WTC11 (cell line): ENCODE results near the gene PRCC. TPM values are rescaled to one million over a fixed set of nuclear protein-coding genes. Genes with fewer than 3 reads are reported as not detected.
A peak's percentile ranks its signal among the peaks of the same experiment; 100 is the strongest.

ENCODE experiments used
- ATAC-seq: fragments of 200-7000 bp; cut with Tn5 transposase; 2 replicates; pipeline ENCODE4 v1.10.0; 2021; ENCODE audit warnings: mild to moderate bottlenecking, moderate library complexity
- CTCF ChIA-PET: fragments of 300-600 bp; sonication (Branson Sonifier 250); formaldehyde crosslinking; loops from one replicate; lab custom pipeline; 2021; ENCODE audit warnings: antibody characterized with exemption; lab: Charles Lee
- POLR2A ChIA-PET: fragments of 350-600 bp; sonication (Branson Sonifier 250); formaldehyde crosslinking; loops from one replicate; lab custom pipeline; 2021; ENCODE audit warnings: antibody characterized with exemption; lab: Charles Lee
- DNase-seq: peaks from one replicate; pipeline ENCODE4 v3.0.0; 2021; ENCODE audit warnings: low spot score
- H3K27ac Mint-ChIP-seq: 2 replicates; pipeline ENCODE4 v1.8.0; 2021; ENCODE audit warnings: mixed read lengths
- H3K27me3 Mint-ChIP-seq: 2 replicates; pipeline ENCODE4 v1.8.0; 2021; ENCODE audit warnings: low read depth, mild to moderate bottlenecking, moderate library complexity, mixed read lengths
- H3K36me3 Mint-ChIP-seq: 2 replicates; pipeline ENCODE4 v1.8.0; 2021; ENCODE audit warnings: mixed read lengths
- H3K4me1 Mint-ChIP-seq: 2 replicates; pipeline ENCODE4 v1.8.0; 2022; ENCODE audit warnings: mixed read lengths
- H3K4me3 Mint-ChIP-seq: 2 replicates; pipeline ENCODE4 v1.8.0; 2021; ENCODE audit warnings: mild to moderate bottlenecking, moderate library complexity, mixed read lengths
- H3K9me3 Mint-ChIP-seq: 2 replicates; pipeline ENCODE4 v1.8.0; 2021; ENCODE audit warnings: mixed read lengths
- ATF1 ChIP-seq: sonication (generic); formaldehyde crosslinking; IDR thresholded peaks from 2 replicates; pipeline ENCODE4 v1.8.1; 2023; ENCODE audit warnings: mild to moderate bottlenecking, moderate library complexity, missing genetic modification reagents
- ATF2 ChIP-seq: sonication (generic); formaldehyde crosslinking; IDR thresholded peaks from 2 replicates; pipeline ENCODE4 v1.8.1; 2022; ENCODE audit warnings: low read depth, missing genetic modification reagents, borderline replicate concordance
- E2F1 ChIP-seq: sonication (generic); formaldehyde crosslinking; IDR thresholded peaks from 2 replicates; pipeline ENCODE4 v1.8.0; 2022; ENCODE audit warnings: mild to moderate bottlenecking, missing genetic modification reagents
- FOXJ3 ChIP-seq: sonication (generic); formaldehyde crosslinking; IDR thresholded peaks from 2 replicates; pipeline ENCODE4 v1.9.0; 2021; ENCODE audit warnings: missing genetic modification reagents, mild to moderate bottlenecking, borderline replicate concordance
- MYBL2 ChIP-seq: sonication (generic); formaldehyde crosslinking; IDR thresholded peaks from 2 replicates; pipeline ENCODE4 v1.8.1; 2023; ENCODE audit warnings: mild to moderate bottlenecking, moderate library complexity, missing genetic modification reagents
- PRRX2 ChIP-seq: fragments of 250-450 bp; sonication (Bioruptor Pico); IDR thresholded peaks from 2 replicates; pipeline ENCODE4 v1.8.0; 2021; ENCODE audit warnings: mild to moderate bottlenecking
- RORB ChIP-seq: fragments of 250-450 bp; sonication (Bioruptor Pico); IDR thresholded peaks from 2 replicates; pipeline ENCODE4 v1.9.0; 2021; ENCODE audit warnings: mild to moderate bottlenecking
- SP1 ChIP-seq: sonication (generic); formaldehyde crosslinking; conservative IDR thresholded peaks from 2 replicates; pipeline ENCODE4 v1.8.1; 2022; ENCODE audit warnings: missing genetic modification reagents
- TP53 ChIP-seq: sonication (generic); formaldehyde crosslinking; IDR thresholded peaks from 2 replicates; pipeline ENCODE4 v1.8.1; 2023; ENCODE audit warnings: mild to moderate bottlenecking, missing genetic modification reagents
- ZMAT4 ChIP-seq: fragments of 250-450 bp; sonication (Bioruptor Pico); IDR thresholded peaks from 2 replicates; pipeline ENCODE4 v1.9.0; 2021; ENCODE audit warnings: mild to moderate bottlenecking
- ZNF416 ChIP-seq: fragments of 250-450 bp; sonication (Bioruptor Pico); IDR thresholded peaks from 2 replicates; pipeline ENCODE4 v1.9.0; 2021; ENCODE audit warnings: mild to moderate bottlenecking, inconsistent platforms
- ZNF423 ChIP-seq: fragments of 250-450 bp; sonication (Bioruptor Pico); IDR thresholded peaks from 2 replicates; pipeline ENCODE4 v2.1.2; 2022; ENCODE audit warnings: mild to moderate bottlenecking, moderate library complexity
- total RNA-seq: library from RNA; stranded (reverse); gene quantifications from 3 replicates; pipeline ENCODE4 v1.2.3, GENCODE V29; 2021
- TF ChIP-seq, protein P1 (sequence below): sonication (generic); formaldehyde crosslinking; IDR thresholded peaks from 2 replicates; pipeline ENCODE4 v1.8.0; 2023; ENCODE audit warnings: mild to moderate bottlenecking, missing genetic modification reagents
- TF ChIP-seq, protein P2 (sequence below): sonication (generic); formaldehyde crosslinking; IDR thresholded peaks from 2 replicates; pipeline ENCODE4 v1.8.0; 2022; ENCODE audit warnings: mild to moderate bottlenecking, missing genetic modification reagents

The PRCC gene
- total RNA-seq, 1 experiment from 2014 or later = 97.4 TPM

DNA sequence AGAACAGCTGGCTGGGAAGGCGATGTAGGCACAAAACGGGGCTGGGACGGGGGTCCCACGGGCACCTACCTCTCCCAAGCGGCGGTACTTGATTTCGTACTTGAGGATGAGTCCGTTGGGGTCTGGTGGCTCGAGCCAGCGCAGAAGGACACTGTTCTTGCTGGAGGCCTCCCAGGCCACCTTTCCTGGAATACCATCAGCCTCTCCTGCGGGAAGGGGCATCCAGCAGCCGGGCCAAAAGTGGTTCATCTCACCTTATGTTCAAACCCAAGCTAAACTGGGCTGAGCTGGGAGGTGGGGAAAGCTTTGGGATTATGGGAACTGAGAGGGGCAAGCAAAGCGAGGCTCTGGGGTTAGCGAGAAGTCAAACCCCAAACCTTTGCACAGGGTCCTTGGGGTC, 77.3 kb downstream of the PRCC start:
- POLR2A ChIA-PET = no interaction called here
- H3K4me3 Mint-ChIP-seq = peak overlapping the region; percentile 72
- no peaks in the 10 kb centered on the region for H3K36me3 Mint-ChIP-seq
- peaks cover 18% of the 10 kb centered on the region for H3K4me1 Mint-ChIP-seq
- no peaks in the 10 kb centered on the region for H3K9me3 Mint-ChIP-seq
- CTCF ChIA-PET = interaction anchor here (0.7 to 1.3 kb wide), 5 partner anchors 13 to 46 kb away, joined by 3 to 18 read pairs (median 4); partner anchors contain the start of genes INSRR and NTRK1
- ATAC-seq = no peak
- DNase-seq = no peak
- TF ChIP-seq MYBL2 = 0 out of 2 replicates have a peak, but pooled peaks have one; percentile 15
- no peak for TF ChIP-seq ATF2 (CRISPR knock-in tag)
- no peak for TF ChIP-seq RORB (CRISPR knock-in tag)
- TF ChIP-seq, all 79 proteins: peak for 1
- Mint-ChIP-seq H3K27me3 (peaks cover 87% of the 10 kb centered on the region), H3K27ac (no peak overlapping the region)

DNA sequence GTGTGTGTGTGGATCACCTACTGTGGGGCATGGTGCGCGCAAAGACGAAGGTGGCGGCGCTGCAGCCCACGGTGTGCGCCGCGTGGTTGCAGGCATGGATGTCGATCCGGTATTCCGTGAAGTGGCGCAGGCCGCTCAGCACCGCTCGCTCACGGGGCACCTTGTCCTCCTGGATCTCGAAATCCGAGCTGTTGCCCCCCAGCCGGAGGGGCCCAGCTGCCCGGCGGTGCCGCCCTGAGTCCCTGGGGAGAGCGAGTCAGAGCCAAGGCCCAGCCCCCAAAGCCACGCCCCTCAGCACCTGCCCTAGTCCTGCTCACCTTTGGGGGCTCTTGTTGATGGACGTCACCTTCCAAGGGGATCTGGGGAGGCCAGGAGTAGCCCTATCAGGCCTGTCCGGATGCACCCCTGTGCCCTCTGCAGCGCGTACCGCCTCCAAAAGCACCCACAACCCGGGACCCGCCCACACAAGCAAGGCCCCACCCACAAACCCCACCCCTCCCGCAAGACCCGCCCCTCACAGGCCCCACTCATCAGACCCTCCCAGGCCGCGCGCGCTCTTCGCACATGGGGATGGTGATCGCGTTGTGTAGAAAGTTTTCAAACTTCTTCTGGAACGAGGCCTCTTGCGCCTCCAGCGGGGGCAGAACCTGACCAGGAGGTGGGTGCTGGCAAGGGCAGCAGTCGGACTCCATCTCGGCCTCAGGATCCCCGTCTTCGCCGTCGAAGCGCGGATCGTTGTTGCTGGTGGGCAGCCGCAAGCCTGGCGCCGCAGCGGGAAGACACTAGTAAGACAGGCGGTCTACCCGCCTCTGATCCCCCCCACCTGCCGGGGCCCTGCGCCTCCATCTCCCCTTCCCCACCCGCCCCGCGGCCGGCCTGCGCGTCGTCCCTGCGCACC, 78.0 kb downstream of the PRCC start:
- ChIA-PET POLR2A (no interaction called here), CTCF (interaction anchor here (0.7 to 6.1 kb wide), 7 partner anchors 12 to 75 kb away, joined by 3 to 81 read pairs (median 4); partner anchors contain the start of genes INSRR, LRRC71 and NTRK1)
- H3K27ac Mint-ChIP-seq = no peak overlapping the region
- ATAC-seq = peak; percentile 53
- no peaks in the 10 kb centered on the region for H3K9me3 Mint-ChIP-seq
- peak; percentile 54 for DNase-seq
- H3K27me3 Mint-ChIP-seq = peaks cover 94% of the 10 kb centered on the region
- no peaks in the 10 kb centered on the region for H3K36me3 Mint-ChIP-seq
- peaks cover 16% of the 10 kb centered on the region for H3K4me1 Mint-ChIP-seq
- TF ChIP-seq, protein P1, sequence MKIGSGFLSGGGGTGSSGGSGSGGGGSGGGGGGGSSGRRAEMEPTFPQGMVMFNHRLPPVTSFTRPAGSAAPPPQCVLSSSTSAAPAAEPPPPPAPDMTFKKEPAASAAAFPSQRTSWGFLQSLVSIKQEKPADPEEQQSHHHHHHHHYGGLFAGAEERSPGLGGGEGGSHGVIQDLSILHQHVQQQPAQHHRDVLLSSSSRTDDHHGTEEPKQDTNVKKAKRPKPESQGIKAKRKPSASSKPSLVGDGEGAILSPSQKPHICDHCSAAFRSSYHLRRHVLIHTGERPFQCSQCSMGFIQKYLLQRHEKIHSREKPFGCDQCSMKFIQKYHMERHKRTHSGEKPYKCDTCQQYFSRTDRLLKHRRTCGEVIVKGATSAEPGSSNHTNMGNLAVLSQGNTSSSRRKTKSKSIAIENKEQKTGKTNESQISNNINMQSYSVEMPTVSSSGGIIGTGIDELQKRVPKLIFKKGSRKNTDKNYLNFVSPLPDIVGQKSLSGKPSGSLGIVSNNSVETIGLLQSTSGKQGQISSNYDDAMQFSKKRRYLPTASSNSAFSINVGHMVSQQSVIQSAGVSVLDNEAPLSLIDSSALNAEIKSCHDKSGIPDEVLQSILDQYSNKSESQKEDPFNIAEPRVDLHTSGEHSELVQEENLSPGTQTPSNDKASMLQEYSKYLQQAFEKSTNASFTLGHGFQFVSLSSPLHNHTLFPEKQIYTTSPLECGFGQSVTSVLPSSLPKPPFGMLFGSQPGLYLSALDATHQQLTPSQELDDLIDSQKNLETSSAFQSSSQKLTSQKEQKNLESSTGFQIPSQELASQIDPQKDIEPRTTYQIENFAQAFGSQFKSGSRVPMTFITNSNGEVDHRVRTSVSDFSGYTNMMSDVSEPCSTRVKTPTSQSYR = no peak
- peak; percentile 32; the same call in 1 of the 2 replicates for TF ChIP-seq SP1
- no peak for TF ChIP-seq ATF1 (CRISPR knock-in tag)
- TF ChIP-seq ZNF416 (CRISPR knock-in tag) = no peak
- no peak for TF ChIP-seq ZNF423 (CRISPR knock-in tag)
- 0 out of 2 replicates have a peak, but pooled peaks have one; percentile 28 for TF ChIP-seq TP53 (CRISPR knock-in tag)
- TF ChIP-seq FOXJ3 = no peak
- no peak for TF ChIP-seq ZMAT4 (CRISPR knock-in tag)
- TF ChIP-seq E2F1 (CRISPR knock-in tag) = no peak
- TF ChIP-seq, protein P2, sequence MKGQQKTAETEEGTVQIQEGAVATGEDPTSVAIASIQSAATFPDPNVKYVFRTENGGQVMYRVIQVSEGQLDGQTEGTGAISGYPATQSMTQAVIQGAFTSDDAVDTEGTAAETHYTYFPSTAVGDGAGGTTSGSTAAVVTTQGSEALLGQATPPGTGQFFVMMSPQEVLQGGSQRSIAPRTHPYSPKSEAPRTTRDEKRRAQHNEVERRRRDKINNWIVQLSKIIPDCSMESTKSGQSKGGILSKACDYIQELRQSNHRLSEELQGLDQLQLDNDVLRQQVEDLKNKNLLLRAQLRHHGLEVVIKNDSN (CRISPR knock-in tag) = 0 out of 2 replicates have a peak, but pooled peaks have one; percentile 14
- TF ChIP-seq PRRX2 (CRISPR knock-in tag) = no peak
- H3K4me3 Mint-ChIP-seq = peak overlapping the region; percentile 72
